Astrocyte (in vitro differentiated cells and primary cell): Measurements from ENCODE around the gene HOXB2. TPM values are rescaled to one million over a fixed set of nuclear protein-coding genes. Genes with fewer than 3 reads are reported as not detected.

Experiments
- DNase-seq: peaks from one replicate; pipeline ENCODE4 v3.0.0-alpha.2; 2010; ENCODE audit warnings: low read depth
- FAIRE-seq: peaks from 2 replicates; lab custom pipeline; 2011; peaks lifted over from hg19 to GRCh38; lab: Jason Lieb, UNC
- H2AFZ ChIP-seq: 2 replicates; pipeline ENCODE4 v1.6.0; 2012; ENCODE audit warnings: low read depth, low read length, inconsistent platforms
- H3K27ac ChIP-seq: 2 replicates; pipeline ENCODE4 v1.5.1; 2011; ENCODE audit warnings: low read depth, low read length, inconsistent platforms
- H3K27me3 ChIP-seq: 2 replicates; pipeline ENCODE4 v1.6.0; 2011; ENCODE audit warnings: low read length, inconsistent platforms; ENCODE audit not compliant: insufficient read depth
- H3K36me3 ChIP-seq: 2 replicates; pipeline ENCODE4 v1.5.1; 2011; ENCODE audit warnings: low read length, inconsistent platforms; ENCODE audit not compliant: insufficient read depth
- H3K4me1 ChIP-seq: 2 replicates; pipeline ENCODE4 v1.5.1; 2011; ENCODE audit warnings: low read length, inconsistent platforms; ENCODE audit not compliant: insufficient read depth
- H3K4me2 ChIP-seq: 2 replicates; pipeline ENCODE4 v1.6.0; 2012; ENCODE audit warnings: low read length, inconsistent platforms
- H3K4me3 ChIP-seq: 2 replicates; pipeline ENCODE4 v1.5.1; 2011; ENCODE audit warnings: low read depth, mild to moderate bottlenecking, low read length, inconsistent platforms; ENCODE audit not compliant: insufficient read depth
- H3K79me2 ChIP-seq: 2 replicates; pipeline ENCODE4 v1.6.0; 2012; ENCODE audit warnings: mild to moderate bottlenecking, low read length, inconsistent platforms; ENCODE audit not compliant: insufficient read depth
- H3K9ac ChIP-seq: 2 replicates; pipeline ENCODE4 v1.6.0; 2012; ENCODE audit warnings: mild to moderate bottlenecking, low read length, inconsistent platforms
- H3K9me3 ChIP-seq: 2 replicates; pipeline ENCODE4 v1.5.1; 2012; ENCODE audit warnings: low read depth, mild to moderate bottlenecking, low read length, inconsistent platforms; ENCODE audit not compliant: insufficient read depth
- H4K20me1 ChIP-seq: 2 replicates; pipeline ENCODE4 v1.6.0; 2012; ENCODE audit warnings: low read length, inconsistent platforms; ENCODE audit not compliant: insufficient read depth
- H3K27ac Mint-ChIP-seq: one replicate; pipeline ENCODE4 v1.8.0; 2021; ENCODE audit warnings: mild to moderate bottlenecking, mixed read lengths; ENCODE audit not compliant: unreplicated experiment
- H3K27me3 Mint-ChIP-seq: one replicate; pipeline ENCODE4 v1.8.0; 2021; ENCODE audit warnings: low read depth, mixed read lengths; ENCODE audit not compliant: unreplicated experiment
- H3K36me3 Mint-ChIP-seq: one replicate; pipeline ENCODE4 v1.8.0; 2021; ENCODE audit warnings: low read depth, mixed read lengths; ENCODE audit not compliant: unreplicated experiment
- H3K4me1 Mint-ChIP-seq: one replicate; pipeline ENCODE4 v1.8.0; 2021; ENCODE audit warnings: low read depth, mixed read lengths; ENCODE audit not compliant: unreplicated experiment
- H3K4me3 Mint-ChIP-seq: one replicate; pipeline ENCODE4 v1.8.0; 2021; ENCODE audit warnings: mild to moderate bottlenecking, moderate library complexity, mixed read lengths; ENCODE audit not compliant: unreplicated experiment
- H3K9me3 Mint-ChIP-seq: one replicate; pipeline ENCODE4 v1.8.0; 2021; ENCODE audit warnings: mild to moderate bottlenecking, mixed read lengths; ENCODE audit not compliant: unreplicated experiment
- CTCF ChIP-seq: IDR thresholded peaks from 2 replicates; pipeline ENCODE4 v1.5.1; 2011; ENCODE audit warnings: low read depth, mild to moderate bottlenecking, inconsistent platforms, low read length, moderate library complexity; ENCODE audit not compliant: insufficient read depth
- EZH2 ChIP-seq: IDR thresholded peaks from 2 replicates; pipeline ENCODE4 v1.6.1; 2012; ENCODE audit warnings: mild to moderate bottlenecking, low read length, inconsistent platforms; ENCODE audit not compliant: insufficient read depth
- total RNA-seq: library from RNA; stranded (reverse); gene quantifications from 2 replicates; pipeline ENCODE4 v1.2.1, GENCODE V29; 2021

Gene HOXB2
- total RNA-seq, 1 donor from 2014 or later, result 0.41 TPM

GRCh38 chr17:48529683-48530009, 15.3 kb downstream of the HOXB2 start:
- DNase-seq (no peak), FAIRE-seq (no peak)
- H3K27me3 Mint-ChIP-seq, result peaks cover 90% of the 10 kb centered on the region
- peaks cover 6% of the 10 kb centered on the region for H3K9me3 Mint-ChIP-seq
- Histone ChIP-seq H3K4me3 (no peak overlapping the region), H3K27me3 (peaks cover 43% of the 10 kb centered on the region), H3K4me2 (no peak overlapping the region), H3K9me3 (no peaks in the 10 kb centered on the region), H3K27ac (no peak overlapping the region), H3K79me2 (no peaks in the 10 kb centered on the region), H4K20me1 (no peaks in the 10 kb centered on the region), H3K36me3 (no peaks in the 10 kb centered on the region), H3K9ac (no peak overlapping the region), H3K4me1 (peaks cover 4% of the 10 kb centered on the region), H2AFZ (no peak overlapping the region)
- H3K4me1 Mint-ChIP-seq, result no peaks in the 10 kb centered on the region
- TF ChIP-seq EZH2 (no peak), CTCF (no peak)
- no peak overlapping the region for H3K27ac Mint-ChIP-seq
- no peak overlapping the region for H3K4me3 Mint-ChIP-seq
- peaks cover 3% of the 10 kb centered on the region for H3K36me3 Mint-ChIP-seq

GRCh38 chr17:48528936-48529682, 15.8 kb downstream of the HOXB2 start:
- Histone ChIP-seq H2AFZ (no peak overlapping the region), H3K4me3 (no peak overlapping the region), H3K4me1 (peaks cover 4% of the 10 kb centered on the region), H3K9ac (no peak overlapping the region), H3K9me3 (no peaks in the 10 kb centered on the region), H3K36me3 (no peaks in the 10 kb centered on the region), H3K27ac (no peak overlapping the region), H3K27me3 (peaks cover 47% of the 10 kb centered on the region), H3K4me2 (no peak overlapping the region), H3K79me2 (no peaks in the 10 kb centered on the region), H4K20me1 (no peaks in the 10 kb centered on the region)
- Mint-ChIP-seq H3K4me1 (no peaks in the 10 kb centered on the region), H3K27me3 (peaks cover 90% of the 10 kb centered on the region), H3K9me3 (peaks cover 6% of the 10 kb centered on the region), H3K36me3 (peaks cover 3% of the 10 kb centered on the region), H3K4me3 (no peak overlapping the region), H3K27ac (no peak overlapping the region)
- TF ChIP-seq EZH2 (no peak), CTCF (no peak)
- FAIRE-seq, result no peak
- no peak for DNase-seq

GRCh38 chr17:48528153-48528935, 16.6 kb downstream of the HOXB2 start:
- Histone ChIP-seq H3K36me3 (no peaks in the 10 kb centered on the region), H3K4me2 (no peak overlapping the region), H3K27me3 (peaks cover 47% of the 10 kb centered on the region), H3K4me3 (no peak overlapping the region), H3K9ac (no peak overlapping the region), H3K9me3 (no peaks in the 10 kb centered on the region), H3K4me1 (peaks cover 4% of the 10 kb centered on the region), H3K79me2 (no peaks in the 10 kb centered on the region), H2AFZ (no peak overlapping the region), H3K27ac (no peak overlapping the region), H4K20me1 (no peaks in the 10 kb centered on the region)
- peaks cover 3% of the 10 kb centered on the region for H3K36me3 Mint-ChIP-seq
- no peak for DNase-seq
- FAIRE-seq, result no peak
- no peak overlapping the region for H3K27ac Mint-ChIP-seq
- H3K4me1 Mint-ChIP-seq, result no peaks in the 10 kb centered on the region
- H3K9me3 Mint-ChIP-seq, result peaks cover 6% of the 10 kb centered on the region
- no peak overlapping the region for H3K4me3 Mint-ChIP-seq
- peaks cover 92% of the 10 kb centered on the region for H3K27me3 Mint-ChIP-seq
- TF ChIP-seq EZH2 (no peak), CTCF (no peak)
